ENCODE data around the gene MINDY4.

Gene MINDY4

GRCh38 chr7:30765408-30765807 lies 5.8 kb upstream of the MINDY4 start:
- TF ChIP-seq CTCF (IDR thresholded peaks at IDR 0.05; ENCODE audit: control extremely low read depth, extremely low read depth, low read depth, missing control alignments) = no peak
- no peak for DNase-seq (ENCODE audit: extremely low spot score)
- ChIA-PET CTCF (interaction anchor here (1.1 kb wide), 1 partner anchor 12 kb away, joined by 3 read pairs; no protein-coding TSS in a partner anchor), POLR2A (no interaction called here)

- ChIA-PET CTCF (no interaction called here), POLR2A (no interaction called here)
- DNase-seq (ENCODE audit: extremely low spot score) = no peak
- TF ChIP-seq CTCF (IDR thresholded peaks at IDR 0.05; ENCODE audit: control extremely low read depth, extremely low read depth, low read depth, missing control alignments) = no peak
Observed at GRCh38 chr7:30770845-30771173, 408 bp upstream of the MINDY4 start.

- ChIA-PET CTCF (interaction anchor here (1.0 to 2.3 kb wide), 6 partner anchors 8 to 32 kb away, joined by 3 to 6 read pairs (median 3); no protein-coding TSS in a partner anchor), POLR2A (no interaction called here)
- no peak for TF ChIP-seq CTCF (IDR thresholded peaks at IDR 0.05; ENCODE audit: control extremely low read depth, extremely low read depth, low read depth, missing control alignments)
- DNase-seq (ENCODE audit: extremely low spot score) = peak; percentile 42
Observed at GRCh38 chr7:30771880-30772425, 736 bp downstream of the MINDY4 start.

- TF ChIP-seq CTCF (IDR thresholded peaks at IDR 0.05; ENCODE audit: control extremely low read depth, extremely low read depth, low read depth, missing control alignments) = no peak
- POLR2A ChIA-PET = no interaction called here
- CTCF ChIA-PET = interaction anchor here (0.7 to 2.3 kb wide), 8 partner anchors 7 to 33 kb away, joined by 3 to 8 read pairs (median 4); no protein-coding TSS in a partner anchor
- no peak for DNase-seq (ENCODE audit: extremely low spot score)
Observed at GRCh38 chr7:30772984-30773383, 1.8 kb downstream of the MINDY4 start.

GRCh38 chr7:30775992-30776391 lies 4.8 kb downstream of the MINDY4 start:
- CTCF ChIA-PET = no interaction called here
- no peak for DNase-seq (ENCODE audit: extremely low spot score)
- no peak for TF ChIP-seq CTCF (IDR thresholded peaks at IDR 0.05; ENCODE audit: control extremely low read depth, extremely low read depth, low read depth, missing control alignments)

GRCh38 chr7:30776971-30777370 lies 5.8 kb downstream of the MINDY4 start:
- ChIA-PET POLR2A (no interaction called here), CTCF (interaction anchor here (0.9 to 1.3 kb wide), 2 partner anchors 11 to 14 kb away, joined by 3 read pairs; no protein-coding TSS in a partner anchor)
- TF ChIP-seq CTCF (IDR thresholded peaks at IDR 0.05; ENCODE audit: control extremely low read depth, extremely low read depth, low read depth, missing control alignments) = no peak
- DNase-seq (ENCODE audit: extremely low spot score) = no peak

More at GRCh38 chr7:30775992-30776391, 4.8 kb downstream of the MINDY4 start:
- POLR2A ChIA-PET = no interaction called here
